ENCODE measurements around the gene ACY1. TPM values are rescaled to one million over a fixed set of nuclear protein-coding genes. Genes with fewer than 3 reads are reported as not detected.

ACY1 gene
- total and polyA plus RNA-seq, 2 of the 13 experiments (the other 11 are each of a cell fraction or from before 2014, with no cell fraction given), result 113 to 162 TPM

- TF ChIP-seq ZZZ3 (CRISPR knock-in tag; IDR thresholded peaks at IDR 0.05; ENCODE audit: borderline replicate concordance), result no peak
- TF ChIP-seq MATR3 (CRISPR knock-in tag; IDR thresholded peaks at IDR 0.05), result no peak
- TF ChIP-seq GABPA (IDR thresholded peaks at IDR 0.05; ENCODE audit: low read depth, low read length), result no peak
- TF ChIP-seq GABPA (CRISPR knock-in tag; IDR thresholded peaks at IDR 0.05; ENCODE audit: low read depth), result peak; percentile 62; the same call in 1 of the 2 replicates
- TF ChIP-seq ZNF292 (CRISPR knock-in tag; IDR thresholded peaks at IDR 0.05; ENCODE audit: borderline replicate concordance, low read depth), result 0 out of 2 replicates have a peak, but pooled peaks have one; percentile 39
- 0 out of 2 replicates have a peak, but pooled peaks have one; percentile 8 for TF ChIP-seq ZBTB42 (CRISPR knock-in tag; IDR thresholded peaks at IDR 0.05)
- TF ChIP-seq HNRNPK (IDR thresholded peaks at IDR 0.05; ENCODE audit: low read depth, low read length, poor library complexity, severe bottlenecking), result no peak
- no peak for TF ChIP-seq TERF1 (CRISPR knock-in tag; IDR thresholded peaks at IDR 0.05)
- 0 out of 2 replicates have a peak, but pooled peaks have one; percentile 20 for TF ChIP-seq POLR2G (IDR thresholded peaks at IDR 0.05; ENCODE audit: low read depth, low read length)
- no peak for TF ChIP-seq HOXA5 (CRISPR knock-in tag; IDR thresholded peaks at IDR 0.05)
- no peak for TF ChIP-seq TBX2 (CRISPR knock-in tag; IDR thresholded peaks at IDR 0.05; ENCODE audit: borderline replicate concordance)
- TF ChIP-seq HDAC1 (CRISPR knock-in tag; IDR thresholded peaks at IDR 0.05), result peak; percentile 50
- TF ChIP-seq FOXP4 (CRISPR knock-in tag; IDR thresholded peaks at IDR 0.05), result peak; percentile 77; the same call in 1 of the 2 replicates
- TF ChIP-seq GMEB1 (CRISPR knock-in tag; IDR thresholded peaks at IDR 0.05; ENCODE audit: borderline replicate concordance), result no peak
- peak; percentile 89 for TF ChIP-seq MIER3 (CRISPR knock-in tag; IDR thresholded peaks at IDR 0.05; ENCODE audit: borderline replicate concordance)
- no peak for TF ChIP-seq ZNF674 (CRISPR knock-in tag; IDR thresholded peaks at IDR 0.05; ENCODE audit: low read depth)
- TF ChIP-seq GZF1 (CRISPR knock-in tag; IDR thresholded peaks at IDR 0.05), result no peak
- no peak for TF ChIP-seq GLI4 (CRISPR knock-in tag; IDR thresholded peaks at IDR 0.05; ENCODE audit: borderline replicate concordance)
- no peak for TF ChIP-seq MYPOP (CRISPR knock-in tag; IDR thresholded peaks at IDR 0.05)
- no peak for TF ChIP-seq ZNF275 (CRISPR knock-in tag; IDR thresholded peaks at IDR 0.05; ENCODE audit: borderline replicate concordance)
- 0 out of 2 replicates have a peak, but pooled peaks have one; percentile 81 for TF ChIP-seq ZBTB7A (CRISPR knock-in tag; IDR thresholded peaks at IDR 0.05)
- no peak for TF ChIP-seq EHMT2 (IDR thresholded peaks at IDR 0.05; ENCODE audit: borderline replicate concordance, low read depth, low read length)
Observed at GRCh38 chr3:51982352-51982837, 940 bp upstream of the ACY1 start (continued).

Measured in HepG2 (cell line).